Hematopoietic multipotent progenitor cell treated with erythropoietin and hydrocortisone succinate and interleukin-3 and kit ligand, for 17 days (in vitro differentiated cells): Measurements from ENCODE around the gene ELOA2.
"Not testable (repeated sequence)": the region's sequence is repeated elsewhere in the genome, so short reads cannot be mapped to it uniquely, and the experiment has no call there.

ENCODE experiments used
- DNase-seq: peaks from one replicate; pipeline ENCODE4 v3.0.0-alpha.2; 2015; ENCODE audit warnings: low spot score

Gene ELOA2, protein sequence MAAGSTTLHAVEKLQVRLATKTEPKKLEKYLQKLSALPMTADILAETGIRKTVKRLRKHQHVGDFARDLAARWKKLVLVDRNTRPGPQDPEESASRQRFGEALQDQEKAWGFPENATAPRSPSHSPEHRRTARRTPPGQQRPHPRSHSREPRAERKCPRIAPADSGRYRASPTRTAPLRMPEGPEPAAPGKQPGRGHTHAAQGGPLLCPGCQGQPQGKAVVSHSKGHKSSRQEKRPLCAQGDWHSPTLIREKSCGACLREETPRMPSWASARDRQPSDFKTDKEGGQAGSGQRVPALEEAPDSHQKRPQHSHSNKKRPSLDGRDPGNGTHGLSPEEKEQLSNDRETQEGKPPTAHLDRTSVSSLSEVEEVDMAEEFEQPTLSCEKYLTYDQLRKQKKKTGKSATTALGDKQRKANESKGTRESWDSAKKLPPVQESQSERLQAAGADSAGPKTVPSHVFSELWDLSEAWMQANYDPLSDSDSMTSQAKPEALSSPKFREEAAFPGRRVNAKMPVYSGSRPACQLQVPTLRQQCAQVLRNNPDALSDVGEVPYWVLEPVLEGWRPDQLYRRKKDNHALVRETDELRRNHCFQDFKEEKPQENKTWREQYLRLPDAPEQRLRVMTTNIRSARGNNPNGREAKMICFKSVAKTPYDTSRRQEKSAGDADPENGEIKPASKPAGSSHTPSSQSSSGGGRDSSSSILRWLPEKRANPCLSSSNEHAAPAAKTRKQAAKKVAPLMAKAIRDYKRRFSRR

DNA sequence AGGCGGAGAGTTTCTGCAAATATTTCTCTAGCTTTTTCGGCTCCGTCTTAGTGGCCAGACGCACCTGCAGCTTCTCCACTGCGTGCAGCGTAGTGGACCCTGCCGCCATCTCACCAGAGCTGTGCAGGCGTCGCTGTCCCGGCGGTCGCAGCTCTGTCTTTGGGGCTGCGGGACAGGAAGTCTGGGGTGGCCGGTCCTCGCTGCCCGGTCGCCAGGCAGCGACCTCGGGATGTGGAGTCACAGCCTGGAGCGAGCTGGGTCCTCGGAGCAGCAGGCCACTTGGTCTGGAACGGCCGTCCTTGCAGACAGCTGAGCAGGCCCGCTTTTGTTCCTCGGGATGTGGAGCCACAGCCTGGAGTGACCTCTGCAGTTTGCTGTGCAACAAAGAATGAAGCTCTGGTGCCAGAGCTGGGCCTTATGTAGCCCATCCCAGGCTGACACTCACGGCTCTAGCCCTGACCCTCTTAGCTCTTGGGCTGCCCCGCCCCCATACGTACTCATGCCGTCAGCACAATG is at the start of gene ELOA2:
Gene ELOA2 (minus strand): TSS at position 466 of the 516 bp plus-strand sequence. CDS start 357 bp downstream, at position 109.
- DNase-seq = no peak

DNA sequence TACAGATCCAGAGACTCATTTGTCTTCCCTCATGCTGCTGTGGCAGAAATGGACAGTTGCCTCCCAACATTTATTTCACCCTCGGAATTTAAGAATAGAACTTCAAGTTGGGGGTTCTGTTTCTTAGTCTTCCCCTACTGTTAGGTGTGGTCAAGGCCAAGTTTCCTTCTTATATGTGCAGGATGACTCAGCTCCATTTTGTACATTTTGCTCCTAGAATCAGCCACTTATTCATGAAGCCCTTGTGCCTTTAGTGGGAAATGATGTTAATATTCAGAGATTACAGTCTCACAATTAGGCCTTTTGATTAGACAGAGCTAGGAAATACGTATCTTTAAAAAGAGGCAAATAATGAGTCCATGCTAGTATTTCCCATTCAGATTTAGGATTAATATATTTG is 46.2 kb upstream of the ELOA2 start:
- DNase-seq = no peak

DNA sequence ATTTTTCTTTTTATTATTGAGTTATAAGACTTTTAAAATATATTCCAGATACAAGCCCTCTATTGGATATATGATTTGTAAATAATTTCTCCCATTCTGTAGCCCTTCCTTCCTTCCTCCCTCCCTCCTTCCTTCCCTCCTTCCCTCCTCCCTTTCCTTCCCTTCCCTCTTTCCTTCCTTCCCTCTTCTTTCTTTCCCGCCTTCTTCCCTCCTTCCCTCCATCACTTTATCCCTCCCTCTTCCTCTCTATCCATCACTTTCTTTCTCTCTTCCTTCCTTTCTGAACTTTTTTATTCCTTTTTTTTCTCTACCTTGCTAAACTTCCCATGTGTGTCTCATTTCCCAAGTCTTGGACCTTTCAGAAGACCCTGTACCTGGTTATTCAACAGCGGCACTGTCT is 45.5 kb upstream of the ELOA2 start:
- no peak for DNase-seq

DNA sequence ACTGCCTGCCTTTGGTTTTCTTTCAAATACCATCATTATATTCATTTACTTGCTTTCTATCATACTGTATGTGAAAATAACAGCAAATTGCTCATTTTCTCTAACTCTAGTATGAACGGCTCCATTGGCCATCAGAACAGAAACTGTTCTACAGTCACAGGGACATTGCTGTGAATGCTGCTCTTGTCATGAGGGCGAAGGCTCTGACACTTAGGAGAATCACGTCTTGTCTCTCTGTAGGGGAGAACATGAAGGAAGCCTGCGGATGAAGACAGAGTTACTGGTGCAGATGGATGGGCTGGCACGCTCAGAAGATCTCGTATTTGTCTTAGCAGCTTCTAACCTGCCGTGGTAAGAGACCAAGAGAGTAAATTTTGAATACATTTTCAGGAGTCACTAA is 41.7 kb upstream of the ELOA2 start:
- DNase-seq = no peak

DNA sequence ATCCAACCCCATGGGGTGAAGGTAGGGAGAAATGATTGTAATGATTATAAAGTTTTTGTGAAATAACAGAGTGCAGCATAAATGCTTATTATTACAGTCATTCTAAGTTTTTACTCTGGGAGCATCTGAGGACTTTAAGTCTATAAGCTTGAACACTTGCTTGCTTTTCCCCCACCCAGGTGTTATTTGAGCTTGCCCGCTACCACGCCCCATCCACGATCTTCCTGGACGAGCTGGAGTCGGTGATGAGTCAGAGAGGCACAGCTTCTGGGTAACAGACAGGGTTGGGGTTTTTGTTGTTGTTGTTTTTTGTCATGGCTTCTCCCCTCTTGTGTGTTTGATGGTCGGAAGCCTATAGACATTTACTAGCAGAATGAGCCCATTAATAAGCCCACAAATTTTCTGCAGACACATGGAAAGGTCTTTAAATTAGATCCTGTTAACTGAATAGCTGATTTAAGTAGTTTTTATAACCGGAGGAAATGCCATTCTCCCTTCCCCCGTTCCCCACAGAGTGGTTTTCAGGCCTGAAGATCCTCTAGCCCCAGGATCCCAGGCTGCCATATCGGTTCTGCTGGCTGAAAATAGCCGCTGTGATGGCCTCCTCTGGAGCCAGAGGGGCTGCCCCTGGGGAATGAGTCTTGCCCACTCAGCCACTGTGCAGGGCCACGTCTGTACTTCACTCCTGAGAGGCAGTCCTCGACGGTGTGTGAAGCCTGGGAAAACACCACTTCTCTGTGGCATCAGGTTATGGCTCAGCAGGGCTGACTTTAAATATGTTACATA is 39.9 kb upstream of the ELOA2 start:
- DNase-seq = no peak

DNA sequence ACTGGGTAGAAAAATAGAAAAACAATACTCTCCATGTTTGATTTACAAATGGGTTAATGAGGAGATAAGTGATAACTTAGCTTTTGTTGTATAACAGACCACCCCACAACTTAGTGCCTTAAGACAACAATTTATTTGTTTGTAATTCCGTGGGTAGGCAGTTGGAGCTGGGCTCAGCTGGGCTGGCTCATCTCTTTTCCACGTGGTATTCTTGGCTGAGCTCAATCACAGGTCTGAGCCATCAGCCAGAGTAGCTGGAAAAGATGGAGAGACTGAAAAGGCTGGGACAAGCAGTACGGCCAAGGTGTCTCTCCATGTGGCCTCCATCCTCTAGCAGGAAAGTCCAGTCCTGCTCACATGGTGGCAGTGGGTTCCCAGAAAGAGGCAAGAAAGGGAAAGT is 32.2 kb upstream of the ELOA2 start:
- DNase-seq = no peak

DNA sequence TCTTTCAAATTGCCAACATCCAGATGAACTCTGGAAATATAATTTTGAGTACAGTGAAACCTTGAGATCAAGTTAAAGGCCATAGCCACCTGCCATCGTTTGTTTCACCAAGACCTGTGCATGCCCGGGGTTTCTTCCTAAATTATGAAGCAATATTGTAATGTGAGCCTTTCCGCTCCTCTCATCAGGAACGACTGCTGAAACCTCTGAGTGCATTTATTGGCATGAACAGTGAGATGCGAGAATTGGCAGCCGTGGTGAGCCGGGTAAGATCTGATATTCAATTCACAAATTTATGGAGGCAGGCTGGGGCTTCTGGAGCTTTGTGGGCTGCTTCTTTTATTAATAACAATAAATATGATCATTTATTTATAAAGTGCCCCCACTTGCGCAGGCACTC is 27.7 kb upstream of the ELOA2 start:
- no peak for DNase-seq

DNA sequence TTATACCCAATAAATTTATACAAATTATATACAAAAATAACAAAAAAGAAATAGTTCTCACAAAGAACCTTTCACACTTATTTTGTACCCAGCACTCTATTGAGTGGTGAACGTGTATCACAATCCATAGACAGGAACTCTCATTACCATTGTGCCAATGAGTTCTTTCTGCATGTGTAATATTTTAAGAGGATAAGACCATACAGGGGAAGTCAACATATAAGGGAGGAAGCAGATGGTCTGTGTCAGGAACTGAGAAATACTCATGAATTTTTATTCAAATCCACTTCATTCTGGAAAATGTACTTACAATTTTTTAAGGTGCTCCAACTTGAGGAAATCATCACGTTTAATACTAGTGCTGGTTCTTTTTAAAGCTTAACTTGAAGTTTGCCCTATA is 27.1 kb upstream of the ELOA2 start:
- DNase-seq = no peak

DNA sequence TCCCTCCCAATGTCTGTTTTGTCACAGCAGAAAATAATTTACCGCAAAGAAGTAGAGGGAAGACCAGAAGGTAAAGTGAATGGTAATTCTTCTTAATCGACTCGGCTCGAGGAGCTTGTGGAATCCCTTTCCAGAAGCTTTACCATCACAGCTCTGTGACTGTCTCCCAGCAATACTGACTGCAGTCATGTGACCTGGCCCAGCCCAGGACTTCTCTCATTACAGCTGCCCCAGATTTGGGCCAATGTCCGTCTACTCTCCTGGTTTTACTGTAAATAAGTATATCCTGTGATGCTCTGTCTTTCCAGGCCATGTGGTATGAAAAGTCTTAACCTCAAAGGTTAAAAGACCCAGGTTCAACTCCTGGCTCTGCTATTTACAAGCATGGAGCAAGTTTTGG is 18.9 kb upstream of the ELOA2 start:
- no peak for DNase-seq

DNA sequence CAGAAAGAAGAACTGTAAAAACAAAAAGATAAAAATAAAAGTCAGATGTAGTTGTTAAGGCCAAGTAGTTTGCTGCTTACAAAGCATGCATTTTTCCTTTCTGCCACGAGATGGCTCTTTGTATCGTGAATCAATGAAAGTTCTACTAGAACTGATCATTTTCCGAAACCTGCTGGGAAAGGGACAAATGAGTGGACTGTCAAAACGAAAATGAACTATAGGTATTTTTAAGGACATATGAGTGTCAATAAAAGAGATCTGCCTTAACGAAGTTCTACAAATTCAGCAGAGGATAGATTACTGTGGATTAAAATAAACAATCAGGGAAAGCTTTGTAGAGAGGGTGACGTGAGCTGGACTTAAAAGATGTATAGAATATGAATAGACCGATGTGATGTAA is 15.0 kb upstream of the ELOA2 start:
- DNase-seq = peak; percentile 13

DNA sequence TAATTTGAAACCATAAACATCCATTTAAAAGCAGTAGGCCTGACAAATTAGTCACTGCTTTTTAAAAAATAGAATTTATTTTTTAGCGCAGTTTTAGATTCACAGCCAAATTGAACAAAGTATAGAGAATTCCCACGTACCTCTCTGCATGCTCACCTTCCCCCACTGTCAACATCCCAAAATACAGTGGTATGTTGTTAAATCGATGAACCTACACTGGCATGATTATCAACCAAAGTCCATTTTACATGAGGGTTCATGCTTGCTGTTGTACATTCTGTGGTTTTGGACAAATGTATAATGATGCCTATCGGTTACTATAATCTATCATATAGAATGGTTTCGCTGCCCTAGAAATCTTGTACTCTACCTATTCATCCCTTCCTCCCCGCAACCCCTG is 5.6 kb upstream of the ELOA2 start:
- no peak for DNase-seq

DNA sequence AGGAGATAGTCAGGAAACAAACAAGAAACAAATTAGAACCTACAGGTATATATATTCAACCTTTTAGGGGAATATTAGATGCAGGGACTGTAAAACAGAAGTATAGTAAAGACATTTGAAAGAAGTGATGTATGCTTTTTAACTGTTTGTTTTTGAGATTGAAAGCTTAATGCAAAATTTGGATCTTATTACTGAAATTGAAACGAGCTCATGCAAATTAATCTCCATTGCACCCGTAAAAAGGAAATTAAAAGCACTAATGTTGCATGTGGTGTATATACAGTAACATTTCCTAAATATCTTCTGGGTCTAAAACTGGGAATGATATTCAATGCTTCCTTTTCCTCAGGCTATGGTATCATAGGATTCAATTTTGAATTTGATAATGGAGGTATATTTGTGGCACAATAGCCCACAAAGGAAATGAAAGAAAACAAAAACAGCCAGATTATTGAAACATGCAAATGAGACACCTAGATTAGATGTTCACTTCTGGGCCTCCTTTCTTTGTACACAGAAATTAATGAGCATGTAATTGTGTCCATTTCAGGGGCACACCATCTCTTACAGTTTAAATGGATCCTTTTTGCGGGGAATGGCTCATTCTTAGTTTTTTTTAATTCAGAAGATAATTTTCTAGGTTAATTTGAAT is 1.6 kb upstream of the ELOA2 start:
- DNase-seq = no peak

DNA sequence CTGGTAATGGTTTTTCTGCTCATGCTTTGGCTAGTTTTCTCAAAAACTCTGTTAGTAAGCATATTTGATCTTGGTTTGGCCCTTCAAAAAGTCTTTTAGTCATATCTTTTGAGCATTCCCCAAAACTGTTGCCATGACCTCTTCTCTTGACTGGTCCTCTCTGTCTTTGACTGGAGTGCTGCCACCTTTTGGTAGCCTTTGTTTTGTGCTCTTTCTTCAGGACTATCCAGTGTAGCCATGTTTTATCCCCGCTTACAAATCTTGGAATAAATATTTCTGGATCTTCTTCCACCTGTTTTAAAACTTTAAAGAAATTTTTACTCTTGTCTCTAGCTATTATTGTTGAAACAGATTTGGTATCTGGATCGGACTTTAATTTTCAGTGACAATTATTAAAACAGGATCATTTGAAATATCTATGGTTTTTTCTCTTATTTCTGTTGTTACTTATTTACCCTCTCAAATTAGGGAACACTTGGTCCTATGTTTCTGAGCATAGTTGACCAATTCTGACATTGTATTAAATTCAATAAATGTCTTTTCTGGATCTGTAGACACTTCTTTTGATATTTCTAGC is 965 bp upstream of the ELOA2 start:
- no peak for DNase-seq

DNA sequence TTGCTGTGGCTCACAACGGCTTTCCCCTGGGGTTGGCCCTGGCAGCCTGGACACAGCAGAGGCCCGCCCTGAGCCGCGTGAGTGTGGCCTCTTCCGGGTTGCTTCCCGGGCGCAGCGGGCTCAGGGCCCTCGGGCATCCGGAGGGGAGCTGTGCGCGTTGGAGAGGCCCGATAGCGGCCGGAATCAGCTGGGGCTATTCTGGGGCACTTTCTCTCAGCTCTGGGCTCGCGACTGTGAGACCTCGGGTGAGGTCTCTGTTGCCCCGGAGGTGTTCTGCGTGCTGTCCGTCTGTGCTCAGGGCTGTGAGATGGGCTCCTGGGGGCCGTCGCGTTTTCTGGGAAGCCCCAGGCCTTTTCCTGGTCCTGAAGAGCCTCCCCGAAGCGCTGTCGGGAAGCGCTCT is 830 bp downstream of the ELOA2 start:
- DNase-seq = not testable (repeated sequence)

DNA sequence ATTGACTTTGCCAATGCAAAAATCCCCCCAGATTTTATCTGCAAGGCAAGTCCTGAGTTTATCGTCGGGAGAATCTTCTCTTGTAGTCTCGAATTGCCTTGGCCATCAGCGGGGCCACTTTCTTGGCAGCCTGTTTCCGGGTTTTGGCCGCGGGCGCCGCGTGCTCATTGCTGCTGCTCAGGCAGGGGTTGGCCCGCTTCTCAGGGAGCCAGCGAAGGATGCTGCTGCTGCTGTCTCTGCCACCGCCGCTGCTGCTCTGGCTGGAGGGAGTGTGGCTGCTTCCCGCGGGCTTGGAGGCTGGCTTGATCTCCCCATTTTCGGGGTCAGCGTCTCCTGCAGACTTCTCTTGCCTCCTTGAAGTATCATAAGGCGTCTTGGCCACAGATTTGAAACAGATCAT is 2.5 kb downstream of the ELOA2 start:
- no peak for DNase-seq

DNA sequence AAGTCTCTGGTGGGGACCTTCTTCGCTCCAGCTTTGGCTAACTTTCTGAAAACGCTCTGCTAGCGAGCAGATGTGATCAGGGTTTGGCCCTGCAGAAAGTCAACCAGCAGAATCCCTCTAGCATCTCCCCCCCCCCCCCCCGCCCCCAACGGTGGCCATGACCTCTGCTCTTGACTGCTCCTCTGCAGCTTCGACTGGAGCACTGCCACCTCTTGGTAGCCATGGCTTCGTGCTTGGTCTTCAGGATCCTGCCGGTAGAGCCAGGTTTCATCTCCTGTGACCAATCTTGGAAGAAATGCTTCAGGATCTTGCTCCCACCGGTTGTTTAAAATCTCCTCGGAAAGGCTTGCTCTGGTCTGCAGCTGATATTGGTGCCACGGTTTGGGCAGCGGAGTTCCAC is 4.5 kb downstream of the ELOA2 start:
- not testable (repeated sequence) for DNase-seq

DNA sequence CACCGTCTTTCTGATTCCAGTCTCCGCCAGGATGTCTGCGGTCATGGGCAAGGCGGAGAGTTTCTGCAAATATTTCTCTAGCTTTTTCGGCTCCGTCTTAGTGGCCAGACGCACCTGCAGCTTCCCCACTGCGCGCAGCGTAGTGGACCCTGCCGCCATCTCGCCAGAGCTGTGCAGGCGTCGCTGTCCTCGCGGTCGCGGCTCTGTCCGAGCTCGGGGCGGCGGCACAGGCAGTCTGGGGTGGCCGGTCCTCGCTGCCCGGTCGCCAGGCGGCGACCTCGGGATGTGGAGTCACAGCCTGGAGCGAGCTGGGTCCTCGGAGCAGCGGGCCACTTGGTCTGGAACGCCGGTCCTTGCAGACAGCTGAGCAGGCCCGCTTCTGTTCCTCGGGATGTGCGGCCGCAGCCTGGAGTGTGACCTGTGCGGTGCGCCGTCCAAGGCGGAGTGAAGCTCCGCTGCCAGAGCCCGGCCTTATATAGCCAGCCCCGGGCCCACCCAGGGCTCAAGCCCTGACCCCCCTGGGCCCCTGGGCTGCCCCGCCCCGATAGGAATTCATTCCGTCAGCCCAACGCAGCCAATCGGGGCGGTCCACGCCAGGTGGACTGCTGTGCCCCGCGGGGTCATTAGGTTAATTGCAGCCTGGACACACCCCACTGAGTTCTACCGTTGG is 5.6 kb downstream of the ELOA2 start:
- DNase-seq = not testable (repeated sequence)

DNA sequence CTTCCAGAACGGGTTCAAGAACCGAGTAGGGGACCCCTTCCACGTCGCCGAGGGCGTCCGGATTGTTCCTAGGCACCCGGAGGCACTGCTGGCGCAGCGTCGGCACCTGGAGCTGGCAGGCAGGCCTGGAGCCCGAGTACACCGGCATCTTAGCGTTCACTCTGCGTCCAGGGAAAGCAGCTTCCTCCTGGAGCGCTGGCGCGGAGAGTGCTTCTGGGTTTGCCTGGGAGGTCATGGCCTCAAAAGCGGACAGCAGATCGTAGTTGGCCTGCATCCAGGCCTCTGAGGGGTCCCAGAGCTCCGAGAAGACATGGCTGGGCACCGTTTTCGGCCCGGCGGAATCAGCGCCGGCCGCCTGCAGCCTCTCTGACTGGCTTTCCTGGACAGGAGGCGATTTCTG is 6.7 kb downstream of the ELOA2 start:
- not testable (repeated sequence) for DNase-seq

DNA sequence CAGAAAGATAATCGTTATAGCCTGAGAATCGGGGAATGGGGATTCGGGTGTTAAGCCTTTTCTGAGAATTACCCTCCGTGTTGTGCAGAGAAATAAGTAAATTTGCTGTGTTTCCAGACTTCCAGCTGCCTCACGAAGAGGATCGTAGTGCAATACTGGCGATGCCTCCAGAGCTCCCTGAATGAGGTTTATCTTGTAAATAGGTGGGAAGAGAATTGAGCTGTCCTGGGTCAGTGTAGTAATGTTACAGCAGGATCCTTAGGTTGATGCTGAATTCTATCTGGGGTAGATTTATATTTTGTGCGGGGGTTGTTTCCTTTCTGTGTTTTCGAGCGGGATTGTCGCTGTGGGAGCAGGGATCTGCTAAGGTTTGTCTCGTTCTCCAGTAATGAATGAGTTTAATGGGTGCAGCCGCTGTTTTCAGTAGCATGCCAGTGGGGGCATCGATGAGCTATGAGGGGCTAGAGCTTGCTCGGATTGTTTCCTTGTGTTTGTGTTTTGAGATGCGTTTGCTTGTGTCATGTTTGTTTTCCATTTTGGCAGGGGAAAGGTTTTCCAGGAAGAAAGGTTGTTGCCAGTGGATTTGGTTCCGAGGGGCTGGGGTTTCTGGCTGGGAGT is 9.8 kb downstream of the ELOA2 start:
- not testable (repeated sequence) for DNase-seq

DNA sequence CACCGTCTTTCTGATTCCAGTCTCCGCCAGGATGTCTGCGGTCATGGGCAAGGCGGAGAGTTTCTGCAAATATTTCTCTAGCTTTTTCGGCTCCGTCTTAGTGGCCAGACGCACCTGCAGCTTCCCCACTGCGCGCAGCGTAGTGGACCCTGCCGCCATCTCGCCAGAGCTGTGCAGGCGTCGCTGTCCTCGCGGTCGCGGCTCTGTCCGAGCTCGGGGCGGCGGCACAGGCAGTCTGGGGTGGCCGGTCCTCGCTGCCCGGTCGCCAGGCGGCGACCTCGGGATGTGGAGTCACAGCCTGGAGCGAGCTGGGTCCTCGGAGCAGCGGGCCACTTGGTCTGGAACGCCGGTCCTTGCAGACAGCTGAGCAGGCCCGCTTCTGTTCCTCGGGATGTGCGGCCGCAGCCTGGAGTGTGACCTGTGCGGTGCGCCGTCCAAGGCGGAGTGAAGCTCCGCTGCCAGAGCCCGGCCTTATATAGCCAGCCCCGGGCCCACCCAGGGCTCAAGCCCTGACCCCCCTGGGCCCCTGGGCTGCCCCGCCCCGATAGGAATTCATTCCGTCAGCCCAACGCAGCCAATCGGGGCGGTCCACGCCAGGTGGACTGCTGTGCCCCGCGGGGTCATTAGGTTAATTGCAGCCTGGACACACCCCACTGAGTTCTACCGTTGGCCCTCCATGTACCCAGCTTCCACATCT is 11.5 kb downstream of the ELOA2 start:
- not testable (repeated sequence) for DNase-seq
